ENCODE results near the gene LONP2. TPM values are rescaled to one million over a fixed set of nuclear protein-coding genes. Genes with fewer than 3 reads are reported as not detected.

LONP2 gene
- total and polyA plus RNA-seq, 2 of the 13 experiments (the other 11 are each of a cell fraction or from before 2014, with no cell fraction given) = 39.2 to 63.3 TPM

GRCh38 chr16:48194828-48195556 lies 49.1 kb upstream of the LONP2 start (continued):
- TF ChIP-seq HNF1B (CRISPR knock-in tag; IDR thresholded peaks at IDR 0.05) = peak; percentile 43; the same call in 1 of the 2 replicates
- no peak for TF ChIP-seq ZKSCAN8 (CRISPR knock-in tag; IDR thresholded peaks at IDR 0.05; ENCODE audit: borderline replicate concordance)
- no peak for TF ChIP-seq ZBTB8A (CRISPR knock-in tag; IDR thresholded peaks at IDR 0.05; ENCODE audit: borderline replicate concordance, low read depth)
- no peak for TF ChIP-seq KDM2A (CRISPR knock-in tag; IDR thresholded peaks at IDR 0.05; ENCODE audit: borderline replicate concordance, low read depth)
- no peak for TF ChIP-seq PLRG1 (conservative IDR thresholded peaks at IDR 0.05)
- TF ChIP-seq SMYD3 (CRISPR knock-in tag; IDR thresholded peaks at IDR 0.05) = no peak
- no peak for TF ChIP-seq THYN1 (CRISPR knock-in tag; IDR thresholded peaks at IDR 0.05; ENCODE audit: borderline replicate concordance, low read depth)
- peak; percentile 49; the same call in 1 of the 2 replicates for TF ChIP-seq ETV5 (CRISPR knock-in tag; IDR thresholded peaks at IDR 0.05; ENCODE audit: borderline replicate concordance)
- no peak for TF ChIP-seq RAD21 (CRISPR knock-in tag; IDR thresholded peaks at IDR 0.05)
- no peak for TF ChIP-seq ZNF337 (CRISPR knock-in tag; IDR thresholded peaks at IDR 0.05; ENCODE audit: borderline replicate concordance, low read depth)
- TF ChIP-seq FOXC1 (CRISPR knock-in tag; IDR thresholded peaks at IDR 0.05; ENCODE audit: borderline replicate concordance) = no peak
- TF ChIP-seq NPAS2 (CRISPR knock-in tag; IDR thresholded peaks at IDR 0.05; ENCODE audit: borderline replicate concordance) = no peak
- TF ChIP-seq JDP2 (CRISPR knock-in tag; IDR thresholded peaks at IDR 0.05; ENCODE audit: borderline replicate concordance) = no peak
- peak; percentile 69 for TF ChIP-seq SALL1 (CRISPR knock-in tag; IDR thresholded peaks at IDR 0.05)
- TF ChIP-seq FOSL2 (CRISPR knock-in tag; IDR thresholded peaks at IDR 0.05) = peak; percentile 61
- TF ChIP-seq ZSCAN20 (CRISPR knock-in tag; IDR thresholded peaks at IDR 0.05; ENCODE audit: borderline replicate concordance) = no peak
- TF ChIP-seq ZNF768 (CRISPR knock-in tag; IDR thresholded peaks at IDR 0.05) = no peak
- TF ChIP-seq ZNF816 (CRISPR knock-in tag; IDR thresholded peaks at IDR 0.05; ENCODE audit: borderline replicate concordance) = no peak
- TF ChIP-seq ZSCAN9 (CRISPR knock-in tag; IDR thresholded peaks at IDR 0.05; ENCODE audit: borderline replicate concordance) = 0 out of 2 replicates have a peak, but pooled peaks have one; percentile 51
- peak; percentile 55 for TF ChIP-seq ARID3A (IDR thresholded peaks at IDR 0.05; ENCODE audit: low read depth, low read length)
- TF ChIP-seq TP53 (CRISPR knock-in tag; conservative IDR thresholded peaks at IDR 0.05) = no peak
- TF ChIP-seq, protein P1, sequence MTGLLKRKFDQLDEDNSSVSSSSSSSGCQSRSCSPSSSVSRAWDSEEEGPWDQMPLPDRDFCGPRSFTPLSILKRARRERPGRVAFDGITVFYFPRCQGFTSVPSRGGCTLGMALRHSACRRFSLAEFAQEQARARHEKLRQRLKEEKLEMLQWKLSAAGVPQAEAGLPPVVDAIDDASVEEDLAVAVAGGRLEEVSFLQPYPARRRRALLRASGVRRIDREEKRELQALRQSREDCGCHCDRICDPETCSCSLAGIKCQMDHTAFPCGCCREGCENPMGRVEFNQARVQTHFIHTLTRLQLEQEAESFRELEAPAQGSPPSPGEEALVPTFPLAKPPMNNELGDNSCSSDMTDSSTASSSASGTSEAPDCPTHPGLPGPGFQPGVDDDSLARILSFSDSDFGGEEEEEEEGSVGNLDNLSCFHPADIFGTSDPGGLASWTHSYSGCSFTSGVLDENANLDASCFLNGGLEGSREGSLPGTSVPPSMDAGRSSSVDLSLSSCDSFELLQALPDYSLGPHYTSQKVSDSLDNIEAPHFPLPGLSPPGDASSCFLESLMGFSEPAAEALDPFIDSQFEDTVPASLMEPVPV (CRISPR knock-in tag; IDR thresholded peaks at IDR 0.05) = no peak
- no peak for TF ChIP-seq ZFP37 (CRISPR knock-in tag; IDR thresholded peaks at IDR 0.05; ENCODE audit: borderline replicate concordance)
- TF ChIP-seq SOX5 (CRISPR knock-in tag; IDR thresholded peaks at IDR 0.05; ENCODE audit: borderline replicate concordance) = peak; percentile 56; the same call in 1 of the 2 replicates
- no peak for TF ChIP-seq TAF1 (CRISPR knock-in tag; IDR thresholded peaks at IDR 0.05)
- no peak for TF ChIP-seq LCORL (IDR thresholded peaks at IDR 0.05)
- TF ChIP-seq LCORL (CRISPR knock-in tag; IDR thresholded peaks at IDR 0.05) = no peak
- TF ChIP-seq ZFP62 (CRISPR knock-in tag; IDR thresholded peaks at IDR 0.05) = no peak
